ENCODE data around the gene NLRP1.

NLRP1 gene

DNA sequence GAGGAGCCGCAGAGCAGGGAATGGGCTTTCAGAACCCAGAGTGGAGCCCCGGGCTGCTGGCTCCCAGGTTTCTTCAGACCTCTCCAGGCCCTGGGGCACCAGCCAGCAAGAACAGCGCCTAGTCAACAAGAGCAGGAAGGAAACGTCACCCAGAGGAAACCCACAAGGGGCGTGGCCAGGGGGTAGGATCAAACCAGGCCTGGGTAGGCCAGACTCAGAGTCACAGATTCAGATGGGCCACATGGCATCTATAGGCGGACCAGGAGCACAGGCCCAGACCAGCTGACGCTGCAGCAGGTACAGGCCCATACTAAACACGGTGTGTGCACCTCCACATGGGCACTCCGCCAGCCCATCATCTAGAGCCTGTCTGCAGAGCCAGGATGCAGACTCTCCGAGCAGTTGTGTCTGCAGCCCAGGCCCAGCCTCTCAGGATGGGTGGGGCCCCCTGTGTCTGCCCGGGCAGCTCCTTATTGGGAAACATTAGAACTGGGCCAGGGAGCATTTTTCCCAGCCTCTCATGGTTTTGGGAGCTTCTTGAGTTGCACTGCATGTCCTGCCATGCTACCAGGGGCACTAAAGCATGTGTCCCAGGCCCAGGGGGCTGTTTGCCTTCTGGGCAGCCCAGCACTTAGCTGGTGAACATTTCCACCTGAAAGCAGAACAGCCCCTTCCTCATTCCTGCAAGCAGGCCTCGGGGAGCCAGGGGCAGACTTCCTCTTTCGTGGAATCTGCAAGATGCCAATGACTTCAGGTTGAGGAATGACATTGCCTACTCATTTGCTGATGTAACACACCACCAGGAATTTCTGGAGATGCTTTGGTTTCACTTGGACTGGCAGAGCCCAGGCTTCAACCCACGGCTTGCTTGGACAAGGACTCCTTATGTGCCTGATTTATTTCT, at the start of gene NLRP1:
Gene NLRP1, minus strand, starts transcription at position 127 of the 904 bp plus-strand sequence. CDS start 552 bp downstream, outside the sequence.
- in situ Hi-C loops (cut with MboI; ENCODE audit: low sequenced_read_pairs): no loop called here

GRCh38 chr17:5631958-5632590, 47.8 kb upstream of the NLRP1 start:
- in situ Hi-C loops (cut with MboI; ENCODE audit: low sequenced_read_pairs): no loop called here

DNA sequence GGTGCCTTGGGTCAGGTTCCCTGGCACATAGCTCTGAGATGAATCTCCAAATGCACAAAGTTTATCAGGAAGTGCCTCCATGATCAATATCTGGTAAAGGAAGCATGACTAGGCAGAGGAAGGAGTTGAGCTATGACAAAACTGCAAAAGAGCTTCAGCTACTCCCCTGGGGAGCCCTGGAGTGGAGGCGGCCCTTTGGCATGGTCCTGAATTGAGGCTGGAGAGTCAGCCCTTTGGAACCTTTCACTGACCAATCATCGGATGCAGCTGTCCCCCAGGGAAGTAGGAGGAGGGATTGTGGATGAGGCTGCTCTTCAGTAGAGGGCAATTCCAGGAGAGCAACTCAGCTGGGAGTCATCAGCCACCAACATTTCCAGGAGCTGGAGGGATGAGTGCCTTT, 46.1 kb upstream of the NLRP1 start:
- in situ Hi-C loops (cut with MboI; ENCODE audit: low sequenced_read_pairs): no loop called here

DNA sequence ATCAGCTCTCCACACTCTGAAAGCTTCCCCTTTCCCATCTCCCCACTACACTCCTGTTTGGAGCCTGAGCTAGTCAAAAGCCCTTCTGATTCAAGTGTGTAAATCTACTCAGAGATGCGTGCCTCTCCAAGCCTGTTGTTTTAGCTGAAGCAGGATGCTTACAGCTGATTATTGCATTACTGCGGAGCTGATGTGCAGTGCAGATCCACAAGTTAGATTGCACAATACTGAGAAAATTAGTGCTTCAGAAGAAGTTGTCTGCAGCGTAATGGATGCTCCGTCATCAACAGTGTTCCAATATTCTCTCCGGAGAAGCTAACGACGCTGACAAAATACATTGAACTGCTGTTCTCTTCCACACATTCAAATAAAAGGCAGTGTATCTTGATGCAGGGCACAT, 44.8 kb upstream of the NLRP1 start:
- in situ Hi-C loops (cut with MboI; ENCODE audit: low sequenced_read_pairs): no loop called here

DNA sequence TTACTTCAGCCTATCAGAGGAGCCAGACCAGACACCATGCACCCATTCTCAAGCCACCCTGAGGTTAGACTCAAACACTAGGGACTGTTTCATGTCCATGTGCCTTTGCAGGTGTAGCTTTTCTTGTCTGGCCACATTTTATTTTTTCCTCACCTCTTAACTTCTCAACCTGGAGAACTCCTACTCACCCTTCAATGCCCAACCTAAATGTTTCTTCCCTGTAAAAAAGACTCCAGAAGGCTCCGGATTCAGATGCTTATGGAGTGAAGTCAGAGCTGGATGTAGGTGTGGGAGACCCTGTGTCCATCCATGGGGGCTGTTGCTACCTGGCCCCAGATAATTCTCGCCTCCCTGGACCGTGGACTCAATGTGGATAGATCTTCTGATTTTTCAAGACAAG, 44.0 kb upstream of the NLRP1 start:
- in situ Hi-C loops (cut with MboI; ENCODE audit: low sequenced_read_pairs): no loop called here

GRCh38 chr17:5624211-5624610, 39.9 kb upstream of the NLRP1 start:
- in situ Hi-C loops (cut with MboI; ENCODE audit: low sequenced_read_pairs): no loop called here

GRCh38 chr17:5621729-5622128, 37.4 kb upstream of the NLRP1 start:
- in situ Hi-C loops (cut with MboI; ENCODE audit: low sequenced_read_pairs): no loop called here

- in situ Hi-C loops (cut with MboI; ENCODE audit: low sequenced_read_pairs): no loop called here
These were observed 36.7 kb upstream of the NLRP1 start for GRCh38 chr17:5621026-5621425.

GRCh38 chr17:5619088-5619740, 34.9 kb upstream of the NLRP1 start:
- in situ Hi-C loops (cut with MboI; ENCODE audit: low sequenced_read_pairs): no loop called here

- in situ Hi-C loops (cut with MboI; ENCODE audit: low sequenced_read_pairs): no loop called here
These were observed 34.2 kb upstream of the NLRP1 start for GRCh38 chr17:5618476-5618875.

- in situ Hi-C loops (cut with MboI; ENCODE audit: low sequenced_read_pairs): no loop called here
These were observed 31.2 kb upstream of the NLRP1 start for GRCh38 chr17:5615476-5615875.

GRCh38 chr17:5610956-5611355, 26.6 kb upstream of the NLRP1 start:
- in situ Hi-C loops (cut with MboI; ENCODE audit: low sequenced_read_pairs): no loop called here

DNA sequence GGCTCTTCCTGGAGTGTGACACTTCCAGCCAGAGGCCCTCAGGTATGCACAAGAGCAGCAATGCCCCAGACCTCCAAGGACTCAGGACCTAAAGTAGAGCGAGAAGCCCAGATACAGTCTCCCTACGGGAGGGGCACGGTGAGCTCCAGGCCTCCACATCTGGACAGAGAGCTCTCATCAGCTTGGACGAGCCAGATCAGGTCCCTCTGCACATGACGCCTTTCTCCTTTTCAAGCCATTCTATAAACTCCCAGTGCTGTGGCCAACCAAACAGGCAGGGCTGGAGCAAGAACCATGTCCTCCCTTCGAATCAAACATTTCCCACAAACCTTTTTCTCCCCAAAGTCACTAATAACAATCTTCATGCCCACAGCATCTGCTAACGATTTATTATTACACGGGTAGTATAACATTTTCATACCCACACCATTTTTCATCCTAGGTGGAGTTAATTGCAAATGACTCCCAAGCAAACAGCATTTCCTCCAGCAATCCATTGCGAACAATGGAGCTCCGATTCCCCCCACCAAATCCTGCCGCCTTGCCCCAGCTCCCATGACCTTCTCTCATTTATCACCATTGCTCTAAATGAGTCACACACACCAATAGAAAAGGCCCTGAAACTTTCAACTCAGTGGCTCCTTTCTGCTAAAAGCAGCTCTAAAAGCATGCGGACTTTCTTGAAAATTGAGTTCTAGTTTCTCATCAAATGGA, 24.2 kb upstream of the NLRP1 start:
- in situ Hi-C loops (cut with MboI; ENCODE audit: low sequenced_read_pairs): no loop called here

- in situ Hi-C loops (cut with MboI; ENCODE audit: low sequenced_read_pairs): no loop called here
These were observed 23.6 kb upstream of the NLRP1 start for GRCh38 chr17:5607946-5608345.

DNA sequence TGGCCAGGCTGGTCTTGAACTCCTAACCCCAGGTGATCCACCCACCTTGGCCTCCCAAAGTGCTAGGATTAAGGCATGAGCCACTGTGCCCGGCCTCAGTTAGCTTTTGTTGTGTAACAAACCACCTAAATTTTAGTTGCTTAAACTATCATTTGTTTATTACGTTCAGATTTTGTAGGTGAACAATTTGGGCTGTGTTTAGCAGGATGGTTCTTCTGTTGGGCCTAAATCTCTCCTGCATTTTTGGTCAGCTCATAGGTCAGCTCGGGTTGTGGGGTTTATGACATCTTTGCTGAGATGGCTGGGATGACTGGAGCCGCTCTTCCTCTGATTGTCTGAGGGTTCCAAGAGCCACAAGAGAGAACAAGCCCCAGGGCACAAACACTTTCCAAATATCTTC, 21.1 kb upstream of the NLRP1 start:
- in situ Hi-C loops (cut with MboI; ENCODE audit: low sequenced_read_pairs): no loop called here

- in situ Hi-C loops (cut with MboI; ENCODE audit: low sequenced_read_pairs): no loop called here
These were observed 15.7 kb upstream of the NLRP1 start for GRCh38 chr17:5600041-5600440.

DNA sequence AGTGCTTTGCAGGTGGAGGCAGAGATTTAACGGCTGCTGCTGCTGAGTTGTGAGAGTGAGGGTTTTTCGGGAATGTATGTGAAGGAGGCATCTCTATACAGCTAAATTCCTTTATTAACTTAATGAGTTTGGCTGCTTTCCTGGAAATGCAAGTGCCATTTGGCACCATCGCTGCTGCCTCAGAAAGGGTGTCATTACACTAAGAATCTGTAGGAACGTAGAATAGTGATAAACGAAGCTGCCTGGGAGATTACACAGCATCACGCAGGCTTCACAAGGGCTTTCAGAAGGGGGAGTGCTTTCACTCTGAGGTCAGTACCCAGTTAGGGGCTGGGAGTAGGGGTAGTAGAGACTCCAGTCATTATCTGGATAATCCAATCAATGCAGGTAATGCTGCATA, 14.1 kb upstream of the NLRP1 start:
- in situ Hi-C loops (cut with MboI; ENCODE audit: low sequenced_read_pairs): no loop called here

- in situ Hi-C loops (cut with MboI; ENCODE audit: low sequenced_read_pairs): no loop called here
These were observed 12.1 kb upstream of the NLRP1 start for GRCh38 chr17:5596421-5596820.

- in situ Hi-C loops (cut with MboI; ENCODE audit: low sequenced_read_pairs): no loop called here
These were observed 11.5 kb upstream of the NLRP1 start for GRCh38 chr17:5595831-5596230.

- in situ Hi-C loops (cut with MboI; ENCODE audit: low sequenced_read_pairs): no loop called here
These were observed 8.1 kb upstream of the NLRP1 start for GRCh38 chr17:5592382-5592781.

- in situ Hi-C loops (cut with MboI; ENCODE audit: low sequenced_read_pairs): no loop called here
These were observed 7.7 kb upstream of the NLRP1 start for GRCh38 chr17:5591966-5592365.

All from hTERT RPE-1 (cell line).